NAMALWA (cell line): ENCODE results near the gene EZR.
"Not testable (repeated sequence)": the region's sequence is repeated elsewhere in the genome, so short reads cannot be mapped to it uniquely, and the experiment has no call there.

Source experiments
- DNase-seq: peaks from one replicate; pipeline ENCODE4 v3.0.0-alpha.2; 2015; ENCODE audit warnings: low spot score

The EZR gene

GRCh38 chr6:158797331-158798310 lies 21.5 kb downstream of the EZR start:
- DNase-seq = no peak

- no peak for DNase-seq
These were observed 22.8 kb downstream of the EZR start for GRCh38 chr6:158796353-158796752.

GRCh38 chr6:158795516-158795915 lies 23.7 kb downstream of the EZR start:
- no peak for DNase-seq

- DNase-seq = peak; percentile 64
These were observed 25.7 kb downstream of the EZR start for GRCh38 chr6:158793432-158793831.

GRCh38 chr6:158792505-158792904 lies 26.7 kb downstream of the EZR start:
- DNase-seq = not testable (repeated sequence)

- DNase-seq = no peak
These were observed 27.8 kb downstream of the EZR start for GRCh38 chr6:158791274-158791855.

- DNase-seq = peak; percentile 30
These were observed 29.9 kb downstream of the EZR start for GRCh38 chr6:158789115-158789917.

GRCh38 chr6:158787395-158787794 lies 31.8 kb downstream of the EZR start:
- no peak for DNase-seq

- no peak for DNase-seq
These were observed 32.4 kb downstream of the EZR start for GRCh38 chr6:158786645-158787304.

- no peak for DNase-seq
These were observed 34.1 kb downstream of the EZR start for GRCh38 chr6:158785036-158785435.

GRCh38 chr6:158784505-158784904 lies 34.7 kb downstream of the EZR start:
- DNase-seq = no peak

- no peak for DNase-seq
These were observed 35.3 kb downstream of the EZR start for GRCh38 chr6:158783851-158784250.

- no peak for DNase-seq
These were observed 36.1 kb downstream of the EZR start for GRCh38 chr6:158783167-158783450.

- no peak for DNase-seq
These were observed 36.6 kb downstream of the EZR start for GRCh38 chr6:158782432-158783166.

- DNase-seq = no peak
These were observed 37.3 kb downstream of the EZR start for GRCh38 chr6:158781692-158782373.

- no peak for DNase-seq
These were observed 38.0 kb downstream of the EZR start for GRCh38 chr6:158780988-158781691.

GRCh38 chr6:158780246-158780884 lies 38.8 kb downstream of the EZR start:
- no peak for DNase-seq

GRCh38 chr6:158778005-158778527 lies 41.1 kb downstream of the EZR start:
- no peak for DNase-seq

- no peak for DNase-seq
These were observed 41.7 kb downstream of the EZR start for GRCh38 chr6:158777510-158777909.

- no peak for DNase-seq
These were observed 42.4 kb downstream of the EZR start for GRCh38 chr6:158776737-158777136.
